Activated naive CD8-positive, alpha-beta T cell treated with anti-CD3 and anti-CD28 coated beads, Interleukin-2, amount 10 ng/mL, durations not matched to agents 7 days and 5 days (primary cell): Measurements from ENCODE around the gene SGCA. TPM values are rescaled to one million over a fixed set of nuclear protein-coding genes. Genes with fewer than 3 reads are reported as not detected.
A peak's percentile ranks its signal among the peaks of the same experiment; 100 is the strongest.

Source experiments
- ATAC-seq: fragments of 150-1000 bp; cut with Tn5 transposase; one replicate; pipeline ENCODE4 v1.10.0; 2021; ENCODE audit warnings: low read depth, moderate library complexity
- POLR2A ChIA-PET: fragments of 350-600 bp; sonication (Branson Sonifier 250); formaldehyde crosslinking; loops from one replicate; lab custom pipeline; 2021; ENCODE audit warnings: antibody characterized with exemption; lab: Charles Lee
- DNase-seq: peaks from one replicate; pipeline ENCODE4 v3.0.0; 2021
- H3K27ac Mint-ChIP-seq: one replicate; pipeline ENCODE4 v1.8.0; 2022; ENCODE audit warnings: mild to moderate bottlenecking, mixed read lengths
- H3K27me3 Mint-ChIP-seq: one replicate; pipeline ENCODE4 v1.8.0; 2022; ENCODE audit warnings: mild to moderate bottlenecking, moderate library complexity, mixed read lengths
- H3K36me3 Mint-ChIP-seq: one replicate; pipeline ENCODE4 v1.8.0; 2021; ENCODE audit warnings: mild to moderate bottlenecking, mixed read lengths
- H3K4me1 Mint-ChIP-seq: one replicate; pipeline ENCODE4 v1.8.0; 2021; ENCODE audit warnings: mixed read lengths
- H3K4me3 Mint-ChIP-seq: one replicate; pipeline ENCODE4 v1.8.0; 2022; ENCODE audit warnings: mild to moderate bottlenecking, moderate library complexity, mixed read lengths
- H3K9me3 Mint-ChIP-seq: one replicate; pipeline ENCODE4 v1.8.0; 2021; ENCODE audit warnings: mixed read lengths
- total RNA-seq, 2 experiments: library from RNA; stranded (reverse); gene quantifications; one replicate each; pipeline ENCODE4 v1.2.3, GENCODE V29; 2021

SGCA gene
- total RNA-seq, 2 experiments from 2014 or later, result not detected

DNA sequence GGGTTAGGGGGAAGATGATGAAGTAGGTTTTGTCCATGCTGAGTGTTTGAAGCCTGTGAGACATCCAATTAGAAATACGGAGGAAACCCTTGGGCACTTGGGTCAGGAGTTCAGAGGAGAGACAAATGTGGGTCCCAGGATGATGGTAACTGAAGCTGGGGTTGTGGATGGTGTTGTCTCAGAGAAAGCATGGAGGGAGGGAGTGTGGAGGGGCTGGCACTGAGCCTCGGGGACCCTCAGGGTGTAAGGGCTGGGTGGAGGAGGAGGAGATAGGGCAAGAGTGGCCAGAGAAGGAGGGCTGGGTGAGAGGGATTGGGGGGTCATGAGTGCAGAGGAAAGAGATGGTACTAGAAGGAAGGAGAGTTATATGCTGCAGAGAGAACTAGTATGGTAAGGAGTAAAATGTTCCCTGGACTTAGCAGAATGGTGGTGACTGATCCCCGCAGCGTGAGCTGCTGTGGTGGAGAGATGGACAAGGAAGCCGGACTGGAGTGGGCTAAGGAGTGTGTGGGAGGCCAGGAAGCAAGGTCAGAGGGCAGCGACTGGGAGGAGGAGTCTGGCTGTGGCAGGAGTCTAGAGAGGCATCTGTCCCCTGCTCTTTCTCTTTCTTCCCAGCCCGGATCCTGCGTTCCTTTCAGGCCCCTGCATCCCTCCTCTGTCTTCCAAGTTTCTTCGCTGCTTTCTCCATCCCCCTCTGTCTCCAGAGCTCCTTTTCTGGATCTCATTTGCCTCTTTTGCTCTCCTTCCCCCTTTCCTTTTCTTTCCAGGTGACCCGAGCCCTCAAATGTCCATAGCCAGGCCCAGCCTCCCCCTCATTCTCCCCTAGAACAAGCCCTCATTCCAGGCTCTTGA is 39.5 kb downstream of the SGCA start:
- H3K27me3 Mint-ChIP-seq, result peaks cover 73% of the 10 kb centered on the region
- no peaks in the 10 kb centered on the region for H3K9me3 Mint-ChIP-seq
- ATAC-seq (no peak), DNase-seq (no peak)
- H3K36me3 Mint-ChIP-seq, result no peaks in the 10 kb centered on the region
- POLR2A ChIA-PET, result interaction anchor here (1.3 kb wide), 1 partner anchor 62 kb away, joined by 3 read pairs; no protein-coding TSS in a partner anchor
- H3K4me1 Mint-ChIP-seq, result peaks cover 11% of the 10 kb centered on the region
- H3K27ac Mint-ChIP-seq, result no peak overlapping the region
- H3K4me3 Mint-ChIP-seq, result no peak overlapping the region

DNA sequence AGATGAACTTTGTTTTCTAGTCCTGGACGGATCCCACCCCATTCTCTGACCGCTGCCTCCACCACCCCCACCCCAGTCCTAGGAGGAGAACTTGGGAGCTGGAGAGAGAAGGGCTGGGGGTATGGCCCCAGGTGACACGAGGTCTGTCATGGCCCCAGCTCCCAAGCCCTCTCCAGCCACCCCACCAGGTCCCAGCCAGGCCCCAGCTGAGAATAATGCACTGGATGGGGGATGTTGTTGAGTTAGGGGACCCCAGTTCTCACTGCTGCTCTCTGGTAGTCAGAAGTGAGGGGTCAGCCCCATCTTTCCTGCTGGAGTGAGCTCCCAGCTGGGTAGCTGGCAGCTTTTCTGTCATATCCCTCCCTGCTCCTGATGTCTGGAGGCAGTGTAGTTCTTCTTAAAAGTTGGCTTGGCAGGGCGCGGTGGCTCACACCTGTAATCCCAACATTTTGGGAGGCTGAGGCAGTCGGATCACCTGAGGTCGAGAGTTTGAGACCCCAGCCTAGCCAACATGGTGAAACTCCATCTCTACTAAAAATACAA is 40.2 kb downstream of the SGCA start:
- Mint-ChIP-seq H3K4me3 (no peak overlapping the region), H3K27me3 (peaks cover 68% of the 10 kb centered on the region), H3K27ac (no peak overlapping the region), H3K9me3 (no peaks in the 10 kb centered on the region), H3K4me1 (peaks cover 6% of the 10 kb centered on the region), H3K36me3 (no peaks in the 10 kb centered on the region)
- POLR2A ChIA-PET, result no interaction called here
- ATAC-seq, result no peak
- no peak for DNase-seq

DNA sequence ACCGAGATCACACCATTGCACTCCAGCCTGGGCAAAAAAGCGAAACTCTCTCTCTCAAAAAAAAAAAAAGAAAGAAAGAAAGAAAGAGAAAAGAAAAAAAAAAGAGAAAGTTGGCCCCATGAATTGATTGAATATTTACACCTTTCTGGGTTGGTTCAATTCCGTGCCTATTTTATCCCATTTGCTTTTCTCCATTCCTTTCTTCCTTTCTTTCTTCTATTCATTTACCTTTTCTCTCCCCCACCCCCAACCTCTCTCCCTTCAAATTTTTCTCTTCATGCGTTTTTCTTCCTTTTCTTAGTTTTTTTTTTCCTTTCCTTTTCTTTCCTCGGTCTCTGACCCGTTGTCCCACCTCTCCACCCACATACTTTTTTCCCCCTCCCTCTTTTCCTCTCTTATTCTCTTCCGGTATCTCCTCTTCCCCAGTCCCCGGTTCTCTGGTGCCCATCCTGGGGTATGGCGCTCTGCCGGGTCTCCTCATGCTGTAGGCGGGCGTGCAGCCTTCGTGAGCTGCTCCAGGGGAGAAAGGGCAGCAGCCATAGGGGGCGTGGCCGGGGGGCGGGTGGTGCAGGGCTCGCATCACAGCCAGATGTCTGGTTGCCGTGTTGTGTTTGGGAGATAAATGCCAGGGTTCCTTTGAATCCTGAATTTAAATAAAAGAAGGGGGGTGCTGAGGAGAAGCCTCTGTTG is 40.9 kb downstream of the SGCA start:
- no peak for ATAC-seq
- peak; percentile 34 for DNase-seq
- H3K36me3 Mint-ChIP-seq, result no peaks in the 10 kb centered on the region
- H3K9me3 Mint-ChIP-seq, result no peaks in the 10 kb centered on the region
- H3K27ac Mint-ChIP-seq, result no peak overlapping the region
- peaks cover 68% of the 10 kb centered on the region for H3K27me3 Mint-ChIP-seq
- H3K4me1 Mint-ChIP-seq, result peaks cover 3% of the 10 kb centered on the region
- POLR2A ChIA-PET, result no interaction called here
- H3K4me3 Mint-ChIP-seq, result peak overlapping the region; percentile 41

DNA sequence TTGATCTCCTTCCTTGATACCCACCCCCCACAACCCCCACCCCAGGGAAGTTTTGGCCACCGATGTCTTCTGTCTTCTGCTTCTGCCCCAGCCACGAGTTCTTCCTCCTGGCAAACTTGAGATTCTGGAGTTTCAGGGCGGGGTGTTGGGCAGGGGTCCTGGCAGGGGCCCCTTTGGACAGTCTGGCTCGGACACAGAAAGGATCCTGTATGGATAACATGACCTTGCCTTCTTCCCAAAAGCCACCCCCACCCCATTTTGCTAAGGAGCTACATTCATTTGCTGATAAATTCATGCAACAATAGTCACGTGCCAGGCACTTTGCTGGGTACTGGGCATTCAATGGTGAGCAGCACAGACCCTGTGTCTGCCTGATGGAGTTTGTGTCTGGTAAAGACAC is 41.5 kb downstream of the SGCA start:
- POLR2A ChIA-PET, result no interaction called here
- H3K9me3 Mint-ChIP-seq, result no peaks in the 10 kb centered on the region
- ATAC-seq (no peak), DNase-seq (no peak)
- peaks cover 68% of the 10 kb centered on the region for H3K27me3 Mint-ChIP-seq
- H3K27ac Mint-ChIP-seq, result no peak overlapping the region
- H3K4me1 Mint-ChIP-seq, result peaks cover 5% of the 10 kb centered on the region
- H3K36me3 Mint-ChIP-seq, result no peaks in the 10 kb centered on the region
- H3K4me3 Mint-ChIP-seq, result no peak overlapping the region

DNA sequence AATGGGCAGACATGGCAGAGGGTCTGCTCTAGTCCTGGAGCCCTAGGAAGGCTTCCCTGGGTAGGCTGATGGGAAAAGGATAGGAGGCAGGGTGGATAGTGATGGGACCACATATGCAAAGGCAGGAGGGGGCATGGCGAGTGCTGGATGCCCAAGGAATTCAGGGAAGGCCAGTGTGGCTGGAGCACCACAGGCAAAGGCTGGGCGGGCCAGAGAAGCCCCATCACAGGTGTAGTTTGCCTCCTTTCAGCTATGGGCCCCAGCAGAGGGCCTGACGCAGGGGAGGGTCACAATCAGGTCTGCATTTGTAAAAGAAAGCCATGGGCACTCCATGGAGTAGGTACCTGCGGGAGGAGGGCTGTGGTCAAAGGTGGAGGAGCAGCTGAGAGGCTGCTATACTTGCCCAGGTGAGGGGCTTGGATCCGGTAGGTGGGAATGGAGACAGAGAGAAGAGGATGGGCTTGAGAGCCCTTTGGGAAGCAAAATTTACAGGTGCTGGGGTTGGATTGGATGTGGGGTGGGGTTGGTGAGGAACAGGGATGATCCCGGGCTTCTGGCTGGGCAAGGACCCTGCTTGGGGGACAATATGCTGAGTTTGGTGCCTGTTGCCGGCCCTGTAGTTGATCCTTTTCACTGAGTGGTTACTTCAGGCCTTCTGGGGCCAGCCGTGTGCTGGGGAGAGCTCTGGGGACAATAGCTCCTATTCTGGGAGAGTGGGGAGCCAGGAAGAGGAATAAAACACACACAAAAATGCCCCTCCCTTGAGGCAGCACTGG is 42.2 kb downstream of the SGCA start:
- DNase-seq (no peak), ATAC-seq (no peak)
- Mint-ChIP-seq H3K27ac (no peak overlapping the region), H3K27me3 (peaks cover 63% of the 10 kb centered on the region), H3K9me3 (no peaks in the 10 kb centered on the region), H3K36me3 (no peaks in the 10 kb centered on the region), H3K4me3 (no peak overlapping the region), H3K4me1 (peaks cover 9% of the 10 kb centered on the region)
- POLR2A ChIA-PET, result no interaction called here

DNA sequence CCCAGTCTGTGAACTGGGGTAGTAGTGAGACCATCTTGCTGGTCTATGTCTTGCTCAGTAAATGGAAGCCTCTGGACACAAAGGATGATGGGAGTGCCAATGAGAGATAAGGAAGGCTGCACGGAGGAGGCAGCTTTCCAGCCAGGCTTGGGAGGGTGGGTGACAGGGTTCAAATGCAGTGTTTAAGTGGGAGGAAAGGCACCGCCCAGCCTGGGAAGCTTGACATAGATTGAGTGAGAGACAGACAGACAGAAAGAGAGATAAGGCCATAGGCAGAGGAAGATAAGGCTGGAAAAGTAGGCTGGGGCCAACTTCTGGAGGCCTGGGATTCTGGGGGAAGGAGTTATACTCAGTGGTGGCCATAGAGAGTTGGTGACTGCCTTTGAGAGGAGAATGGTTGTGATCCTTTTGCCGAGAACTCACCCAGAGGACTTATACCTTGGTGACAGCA is 42.8 kb downstream of the SGCA start:
- H3K4me1 Mint-ChIP-seq, result peaks cover 14% of the 10 kb centered on the region
- peaks cover 62% of the 10 kb centered on the region for H3K27me3 Mint-ChIP-seq
- POLR2A ChIA-PET, result interaction anchor here (1.5 kb wide), 1 partner anchor 8 kb away, joined by 3 read pairs; no protein-coding TSS in a partner anchor
- H3K9me3 Mint-ChIP-seq, result no peaks in the 10 kb centered on the region
- no peak overlapping the region for H3K27ac Mint-ChIP-seq
- no peak for DNase-seq
- no peaks in the 10 kb centered on the region for H3K36me3 Mint-ChIP-seq
- H3K4me3 Mint-ChIP-seq, result no peak overlapping the region
- ATAC-seq, result no peak

DNA sequence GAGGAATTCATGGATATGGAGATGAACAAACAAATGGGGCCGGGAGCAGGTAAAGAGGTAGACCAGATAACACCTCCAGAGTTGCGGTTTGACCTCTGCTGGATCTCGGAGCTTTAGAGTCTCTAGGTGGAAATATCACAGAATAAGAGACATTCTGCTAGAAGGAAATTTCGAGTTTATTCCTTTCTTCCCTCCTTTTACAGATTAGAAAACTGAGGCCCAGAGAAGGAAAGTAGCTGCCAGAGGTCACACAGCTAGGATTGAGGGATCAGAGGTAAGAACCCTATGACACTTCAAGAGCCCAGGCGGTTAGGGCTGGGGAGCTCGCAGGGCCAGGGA is 43.3 kb downstream of the SGCA start:
- no peak overlapping the region for H3K4me3 Mint-ChIP-seq
- H3K4me1 Mint-ChIP-seq, result peaks cover 15% of the 10 kb centered on the region
- H3K27me3 Mint-ChIP-seq, result peaks cover 60% of the 10 kb centered on the region
- DNase-seq (no peak), ATAC-seq (no peak)
- POLR2A ChIA-PET, result interaction anchor here (1.5 kb wide), 1 partner anchor 9 kb away, joined by 3 read pairs; no protein-coding TSS in a partner anchor
- H3K27ac Mint-ChIP-seq, result no peak overlapping the region
- no peaks in the 10 kb centered on the region for H3K36me3 Mint-ChIP-seq
- no peaks in the 10 kb centered on the region for H3K9me3 Mint-ChIP-seq

DNA sequence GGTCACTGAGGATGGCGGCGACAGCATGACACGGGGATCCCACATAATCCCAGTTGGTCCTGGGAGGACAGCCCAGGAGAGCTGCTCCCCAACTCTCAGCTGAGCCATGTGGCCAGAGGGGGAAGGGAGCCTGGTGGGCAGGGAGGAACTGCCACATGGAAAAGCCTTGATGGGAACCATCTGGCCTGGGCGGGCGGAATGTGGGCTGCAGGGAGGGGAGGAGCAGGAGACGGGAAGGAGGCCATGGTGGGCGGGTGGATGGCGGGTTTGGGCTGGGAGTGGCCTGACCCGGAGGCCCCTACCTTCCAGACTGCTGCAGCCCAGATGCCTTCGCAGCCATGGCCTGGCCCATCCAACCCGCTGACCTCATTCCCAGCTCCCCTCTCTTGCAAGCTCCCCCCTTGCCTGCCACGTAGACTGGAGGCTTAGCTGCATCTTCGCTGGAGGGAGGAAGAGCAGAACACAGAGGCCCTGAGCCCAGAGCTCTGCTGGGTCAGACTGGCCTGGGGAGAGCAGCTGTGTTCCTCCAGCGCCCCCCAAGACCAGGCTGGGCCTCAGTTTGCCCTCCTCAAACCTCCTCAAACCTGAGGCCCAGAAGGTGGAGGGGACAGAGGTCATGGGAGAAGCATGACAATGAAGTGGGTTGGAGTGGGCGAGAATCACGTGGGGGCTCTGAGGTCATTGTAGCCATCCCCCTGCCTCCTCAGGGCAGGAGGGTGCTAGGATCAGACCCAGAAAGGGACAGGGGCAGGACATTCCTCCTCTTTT is 43.9 kb downstream of the SGCA start:
- Mint-ChIP-seq H3K4me1 (peaks cover 15% of the 10 kb centered on the region), H3K27me3 (peaks cover 65% of the 10 kb centered on the region), H3K9me3 (no peaks in the 10 kb centered on the region), H3K36me3 (no peaks in the 10 kb centered on the region), H3K27ac (no peak overlapping the region), H3K4me3 (no peak overlapping the region)
- POLR2A ChIA-PET, result interaction anchor here (1.5 kb wide), 1 partner anchor 10 kb away, joined by 3 read pairs; no protein-coding TSS in a partner anchor
- ATAC-seq (no peak), DNase-seq (no peak)

DNA sequence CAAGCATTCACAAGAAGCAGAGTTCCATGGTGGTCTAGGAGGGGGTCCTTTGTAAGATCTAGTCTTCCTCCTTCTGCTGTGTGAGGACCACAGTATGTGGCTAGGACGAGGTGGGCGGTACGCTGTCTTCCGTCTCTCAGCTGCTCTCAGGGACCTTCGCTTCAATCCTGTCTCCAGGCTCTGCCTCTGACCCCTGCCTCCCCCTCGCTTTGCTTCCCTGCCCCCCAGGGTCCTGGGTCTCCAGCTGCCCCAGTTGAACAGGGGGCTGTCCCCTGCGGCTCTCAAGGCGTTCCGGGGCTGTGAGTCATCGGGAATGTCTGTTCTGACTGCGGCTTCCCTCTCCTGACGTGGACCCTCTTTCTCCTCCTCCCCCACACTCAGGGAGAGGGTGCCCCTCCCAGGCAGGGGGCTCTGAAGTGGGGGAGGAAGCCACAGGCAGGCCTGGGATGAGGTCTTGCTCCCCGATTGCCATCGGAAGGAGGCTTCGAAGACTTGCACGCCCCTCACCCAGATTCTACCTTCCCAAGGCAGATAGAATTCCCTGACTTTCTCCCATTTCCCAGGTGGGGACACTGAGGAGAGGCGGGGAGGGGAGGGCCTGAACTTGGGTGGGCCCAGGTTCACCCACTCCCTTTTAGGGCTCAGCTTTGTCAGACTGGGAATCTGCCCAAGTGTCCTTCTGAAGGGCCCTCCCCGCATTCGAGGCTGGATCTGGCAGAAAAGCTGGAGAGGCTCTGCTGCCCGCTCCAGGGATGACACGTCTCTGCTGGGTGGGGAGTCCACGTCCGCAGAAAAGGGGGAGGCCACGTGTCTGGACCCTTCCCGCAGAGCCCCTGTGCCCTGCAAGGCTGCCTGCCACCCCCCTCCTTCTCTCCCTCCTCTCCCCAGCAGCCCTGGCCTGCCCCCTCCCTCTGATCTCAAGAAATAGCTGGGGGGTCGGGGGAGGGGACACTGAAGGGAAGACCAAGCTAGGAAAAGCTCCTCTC is 44.7 kb downstream of the SGCA start:
- Mint-ChIP-seq H3K9me3 (no peaks in the 10 kb centered on the region), H3K4me1 (peaks cover 15% of the 10 kb centered on the region), H3K27me3 (peaks cover 61% of the 10 kb centered on the region), H3K27ac (no peak overlapping the region), H3K36me3 (no peaks in the 10 kb centered on the region), H3K4me3 (no peak overlapping the region)
- POLR2A ChIA-PET, result interaction anchor here (1.5 kb wide), 1 partner anchor 10 kb away, joined by 3 read pairs; no protein-coding TSS in a partner anchor
- DNase-seq (no peak), ATAC-seq (no peak)

DNA sequence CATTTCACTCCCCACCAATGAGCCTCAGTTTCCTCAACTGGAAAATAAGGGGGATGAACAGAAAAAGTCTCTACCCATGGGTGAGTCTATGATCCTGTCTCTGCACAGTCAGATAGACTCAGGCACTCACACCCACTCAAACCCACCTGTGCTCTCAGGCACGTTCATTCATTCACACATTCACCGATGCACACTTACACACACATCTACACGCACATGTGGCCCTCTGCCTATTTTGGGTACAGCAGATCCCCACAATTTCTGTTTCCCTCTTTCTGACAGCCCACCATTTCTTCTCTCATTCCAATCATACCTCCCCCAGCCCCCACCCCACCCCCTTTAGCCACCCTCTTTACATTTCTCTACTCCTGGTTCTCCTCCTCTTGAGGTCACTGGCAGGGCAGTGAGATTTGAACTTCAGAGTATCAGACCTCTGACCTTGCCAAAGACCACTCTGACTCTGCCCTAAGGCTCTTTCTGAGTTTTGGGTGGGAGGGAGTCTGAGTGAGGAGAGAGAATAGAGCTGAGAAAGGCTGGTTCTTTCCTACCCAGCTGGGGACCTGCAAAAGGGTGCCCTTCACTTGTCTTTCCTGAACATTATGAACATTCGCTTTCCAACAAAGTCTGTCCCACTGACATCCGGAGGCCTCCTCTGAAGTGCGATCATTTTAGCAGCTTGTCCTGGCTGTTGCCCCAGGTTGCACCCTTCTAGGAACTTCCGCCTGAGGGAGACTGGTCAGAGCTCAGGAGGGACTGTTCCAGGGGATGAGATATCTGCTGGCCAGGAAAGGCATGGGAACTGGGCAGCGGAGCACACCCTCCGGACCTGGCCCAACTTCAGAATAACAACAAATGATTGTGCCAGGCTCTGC is 45.7 kb downstream of the SGCA start:
- no peak for DNase-seq
- no peaks in the 10 kb centered on the region for H3K36me3 Mint-ChIP-seq
- H3K27me3 Mint-ChIP-seq, result peaks cover 60% of the 10 kb centered on the region
- H3K9me3 Mint-ChIP-seq, result no peaks in the 10 kb centered on the region
- H3K27ac Mint-ChIP-seq, result no peak overlapping the region
- peaks cover 15% of the 10 kb centered on the region for H3K4me1 Mint-ChIP-seq
- H3K4me3 Mint-ChIP-seq, result no peak overlapping the region
- ATAC-seq, result no peak
- POLR2A ChIA-PET, result interaction anchor here (1.9 kb wide), 1 partner anchor 10 kb away, joined by 6 read pairs; no protein-coding TSS in a partner anchor
